HepG2 (cell line): ENCODE data around the gene PHF5A. TPM values are rescaled to one million over a fixed set of nuclear protein-coding genes. Genes with fewer than 3 reads are reported as not detected.

Experiments used
- AGO1 ChIP-seq: fragments of 200-400 bp; formaldehyde crosslinking; IDR thresholded peaks from 2 replicates; pipeline ENCODE4 v1.6.1; 2017; ENCODE audit warnings: mild to moderate bottlenecking, low read depth, low read length, moderate library complexity; ENCODE audit not compliant: poor library complexity, severe bottlenecking
- ASH2L ChIP-seq: fragments of 300-600, 200-600 bp; sonication (generic); IDR thresholded peaks from 2 replicates; pipeline ENCODE4 v1.7.0; 2017; ENCODE audit warnings: low read depth, mild to moderate bottlenecking, moderate library complexity, mixed read lengths, low read length; ENCODE audit not compliant: insufficient read length
- CCDC6 ChIP-seq: sonication (generic); formaldehyde crosslinking; IDR thresholded peaks from 2 replicates; pipeline ENCODE4 v1.8.1; 2022; ENCODE audit warnings: mild to moderate bottlenecking, missing genetic modification reagents, moderate library complexity
- ELF1 ChIP-seq: sonication (generic); formaldehyde crosslinking; IDR thresholded peaks from 2 replicates; pipeline ENCODE4 v1.4.0; 2020; ENCODE audit warnings: missing genetic modification reagents
- EZH2 ChIP-seq: conservative IDR thresholded peaks from 2 replicates; pipeline ENCODE4 v1.6.1; 2012; ENCODE audit warnings: mild to moderate bottlenecking, low read depth, low read length, moderate library complexity
- FOXJ3 ChIP-seq: sonication (generic); formaldehyde crosslinking; IDR thresholded peaks from 2 replicates; pipeline ENCODE4 v1.4.0; 2020; ENCODE audit warnings: missing genetic modification reagents, mild to moderate bottlenecking, borderline replicate concordance
- JARID2 ChIP-seq: sonication (generic); formaldehyde crosslinking; IDR thresholded peaks from 2 replicates; pipeline ENCODE4 v1.8.1; 2023; ENCODE audit warnings: missing genetic modification reagents, inconsistent platforms; ENCODE audit not compliant: insufficient replicate concordance
- KAT7 ChIP-seq: IDR thresholded peaks from 2 replicates; pipeline ENCODE4 v1.6.1; 2018; ENCODE audit warnings: borderline replicate concordance, missing compliant biosample characterization
- MED1 ChIP-seq: sonication (generic); formaldehyde crosslinking; IDR thresholded peaks from 2 replicates; pipeline ENCODE4 v1.4.0; 2020; ENCODE audit warnings: missing genetic modification reagents
- MLLT10 ChIP-seq: sonication (generic); formaldehyde crosslinking; IDR thresholded peaks from 2 replicates; pipeline ENCODE4 v1.4.0; 2020; ENCODE audit warnings: missing genetic modification reagents
- MXD3 ChIP-seq: IDR thresholded peaks from 2 replicates; pipeline ENCODE4 v1.6.1; 2016; ENCODE audit warnings: mild to moderate bottlenecking, missing biosample characterization, missing genetic modification reagents
- NFATC3 ChIP-seq: sonication (generic); formaldehyde crosslinking; IDR thresholded peaks from 2 replicates; pipeline ENCODE4 v1.5.1; 2020; ENCODE audit warnings: mild to moderate bottlenecking, missing genetic modification reagents
- PAF1 ChIP-seq: IDR thresholded peaks from 2 replicates; pipeline ENCODE4 v1.6.1; 2016; ENCODE audit warnings: missing genetic modification reagents, missing compliant biosample characterization
- RAD21 ChIP-seq: fragments of 450-650 bp; formaldehyde crosslinking; IDR thresholded peaks from 2 replicates; pipeline ENCODE4 v1.5.0; 2020; ENCODE audit warnings: mild to moderate bottlenecking
- SALL2 ChIP-seq: sonication (generic); formaldehyde crosslinking; IDR thresholded peaks from 2 replicates; pipeline ENCODE4 v1.8.1; 2023; ENCODE audit warnings: mild to moderate bottlenecking, missing genetic modification reagents, inconsistent platforms
- ZBTB10 ChIP-seq: sonication (generic); formaldehyde crosslinking; IDR thresholded peaks from 2 replicates; pipeline ENCODE4 v1.4.0; 2020; ENCODE audit warnings: missing genetic modification reagents, borderline replicate concordance
- ZNF224 ChIP-seq: sonication (generic); formaldehyde crosslinking; IDR thresholded peaks from 2 replicates; pipeline ENCODE4 v1.5.0; 2020; ENCODE audit warnings: mild to moderate bottlenecking, missing genetic modification reagents
- ZNF251 ChIP-seq: sonication (generic); formaldehyde crosslinking; IDR thresholded peaks from 2 replicates; pipeline ENCODE4 v1.9.0; 2021; ENCODE audit warnings: mild to moderate bottlenecking, missing genetic modification reagents
- ZNF513 ChIP-seq: sonication (generic); formaldehyde crosslinking; conservative IDR thresholded peaks from 2 replicates; pipeline ENCODE4 v1.5.0; 2020; ENCODE audit warnings: missing genetic modification reagents
- ZNF574 ChIP-seq: sonication (generic); formaldehyde crosslinking; IDR thresholded peaks from 2 replicates; pipeline ENCODE4 v1.4.0; 2020; ENCODE audit warnings: missing genetic modification reagents
- ZNF7 ChIP-seq: IDR thresholded peaks from 2 replicates; pipeline ENCODE4 v1.6.1; 2016; ENCODE audit warnings: missing biosample characterization, missing genetic modification reagents
- polyA plus RNA-seq, 8 experiments: library from polyadenylated mRNA; depleted of rRNA in 3 of 8; stranded (reverse) in 7 of 8; unstranded in 1 of 8; fragments of >200 nt; fragmentation: Illumina TruSeq in 4 of 8; extraction: Trizol in 4 of 8; gene quantifications; 2 replicates each; pipeline versions ENCODE4 v1.2.1 to v1.2.3, GENCODE V29; 2011 to 2016; ENCODE audit warnings: low read depth in 4 of 8, missing spikeins in 1 of 8, mixed read lengths in 1 of 8; ENCODE audit not compliant: insufficient read depth in 1 of 8
- total RNA-seq, 5 experiments: library from RNA; depleted of rRNA; stranded (reverse); fragments of >200 nt; fragmentation: Illumina TruSeq; extraction: Trizol; gene quantifications; 2 replicates each; pipeline ENCODE4 v1.2.3, GENCODE V29; 2016; ENCODE audit warnings: low read depth in 1 of 5

Gene PHF5A
- total and polyA plus RNA-seq, 2 of the 13 experiments (the other 11 are each of a cell fraction or from before 2014, with no cell fraction given): 56.6 to 105 TPM

- TF ChIP-seq ZNF574 (CRISPR knock-in tag): peak; percentile 96
- TF ChIP-seq AGO1: peak; percentile 90
- TF ChIP-seq ZNF7: no peak
- peak; percentile 56; the same call in 1 of the 2 replicates for TF ChIP-seq ZNF251
- peak; percentile 61; the same call in 1 of the 2 replicates for TF ChIP-seq NFATC3 (CRISPR knock-in tag)
- TF ChIP-seq CCDC6 (CRISPR knock-in tag): peak; percentile 98
- peak; percentile 70 for TF ChIP-seq ELF1 (CRISPR knock-in tag)
- peak; percentile 92 for TF ChIP-seq JARID2
- peak; percentile 98; the same call in 1 of the 2 replicates for TF ChIP-seq ZNF513
- TF ChIP-seq PAF1 (CRISPR knock-in tag): peak; percentile 41; the same call in 1 of the 2 replicates
- peak; percentile 84 for TF ChIP-seq ZNF224 (CRISPR knock-in tag)
- peak; percentile 84 for TF ChIP-seq RAD21
- peak; percentile 39; the same call in 1 of the 2 replicates for TF ChIP-seq MLLT10 (CRISPR knock-in tag)
- TF ChIP-seq FOXJ3 (CRISPR knock-in tag): peak; percentile 75
- peak; percentile 95 for TF ChIP-seq MED1 (CRISPR knock-in tag)
- peak; percentile 97; the same call in 1 of the 2 replicates for TF ChIP-seq KAT7
- TF ChIP-seq ZBTB10 (CRISPR knock-in tag): peak; percentile 76; the same call in 1 of the 2 replicates
- TF ChIP-seq SALL2 (CRISPR knock-in tag): peak; percentile 99
- peak; percentile 77; the same call in 1 of the 2 replicates for TF ChIP-seq MXD3 (CRISPR knock-in tag)
- TF ChIP-seq ASH2L: peak; percentile 55
- no peak for TF ChIP-seq EZH2
Measured at GRCh38 chr22:41446639-41447434, 21.7 kb downstream of the PHF5A start, which contains the start of gene TOB2 (continued).
